ENCODE data around the gene EID1. TPM values are rescaled to one million over a fixed set of nuclear protein-coding genes. Genes with fewer than 3 reads are reported as not detected.
"Not testable (repeated sequence)": the region's sequence is repeated elsewhere in the genome, so short reads cannot be mapped to it uniquely, and the experiment has no call there.

EID1 gene
- total and polyA plus RNA-seq, 2 experiments from 2014 or later: 218 to 228 TPM

DNA sequence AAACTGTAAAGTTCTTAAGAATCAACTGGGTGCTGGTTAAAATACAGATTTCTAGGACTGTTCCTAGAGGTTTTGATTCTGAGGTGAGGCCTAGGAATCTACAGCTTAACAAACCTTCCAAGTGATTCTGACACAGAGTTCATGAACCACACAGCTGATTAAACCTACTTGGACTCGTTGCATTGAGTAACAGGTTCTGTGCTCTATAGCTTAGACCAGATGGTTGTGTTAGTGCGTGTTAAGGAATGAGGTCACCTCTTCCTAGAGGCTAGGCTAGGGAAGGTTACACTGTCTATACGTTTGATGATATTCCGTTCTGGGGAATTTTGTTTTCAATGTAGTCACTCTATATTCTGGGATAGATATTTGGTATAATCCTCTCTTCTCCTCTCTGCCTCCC lies 21.9 kb downstream of the EID1 start:
- no peak for DNase-seq (ENCODE audit: low spot score)
- no peaks in the 10 kb centered on the region for H3K9me2 ChIP-seq (replicated peaks; ENCODE audit: insufficient read depth)
- H3K36me3 ChIP-seq (replicated peaks; ENCODE audit: insufficient read depth, low read depth): no peaks in the 10 kb centered on the region
- H3K27me3 ChIP-seq: no peaks in the 10 kb centered on the region
- no peak overlapping the region for H3K27ac ChIP-seq
- H3K4me3 ChIP-seq: no peak overlapping the region
- H4K20me1 ChIP-seq (ENCODE audit: insufficient read depth, poor library complexity, severe bottlenecking): no peaks in the 10 kb centered on the region
- H2AFZ ChIP-seq: no peak overlapping the region
- WGBS (ENCODE audit: low lambda C conversion rate, missing lambda C conversion rate): 95% methylated on average over 4 of the region's 4 CpGs
- H3K4me2 ChIP-seq: no peak overlapping the region
- H3K4me1 ChIP-seq (ENCODE audit: insufficient read depth): peaks cover 16% of the 10 kb centered on the region
- no peaks in the 10 kb centered on the region for H3K79me2 ChIP-seq
- TF ChIP-seq EZH2phosphoT487 (IDR thresholded peaks at IDR 0.05; ENCODE audit: low read depth, severe bottlenecking, unreplicated experiment) (no peak), EZH2 (IDR thresholded peaks at IDR 0.05; ENCODE audit: borderline replicate concordance) (no peak)
- TF ChIP-seq, protein P1, sequence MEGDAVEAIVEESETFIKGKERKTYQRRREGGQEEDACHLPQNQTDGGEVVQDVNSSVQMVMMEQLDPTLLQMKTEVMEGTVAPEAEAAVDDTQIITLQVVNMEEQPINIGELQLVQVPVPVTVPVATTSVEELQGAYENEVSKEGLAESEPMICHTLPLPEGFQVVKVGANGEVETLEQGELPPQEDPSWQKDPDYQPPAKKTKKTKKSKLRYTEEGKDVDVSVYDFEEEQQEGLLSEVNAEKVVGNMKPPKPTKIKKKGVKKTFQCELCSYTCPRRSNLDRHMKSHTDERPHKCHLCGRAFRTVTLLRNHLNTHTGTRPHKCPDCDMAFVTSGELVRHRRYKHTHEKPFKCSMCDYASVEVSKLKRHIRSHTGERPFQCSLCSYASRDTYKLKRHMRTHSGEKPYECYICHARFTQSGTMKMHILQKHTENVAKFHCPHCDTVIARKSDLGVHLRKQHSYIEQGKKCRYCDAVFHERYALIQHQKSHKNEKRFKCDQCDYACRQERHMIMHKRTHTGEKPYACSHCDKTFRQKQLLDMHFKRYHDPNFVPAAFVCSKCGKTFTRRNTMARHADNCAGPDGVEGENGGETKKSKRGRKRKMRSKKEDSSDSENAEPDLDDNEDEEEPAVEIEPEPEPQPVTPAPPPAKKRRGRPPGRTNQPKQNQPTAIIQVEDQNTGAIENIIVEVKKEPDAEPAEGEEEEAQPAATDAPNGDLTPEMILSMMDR (IDR thresholded peaks at IDR 0.05; ENCODE audit: poor library complexity): no peak
- no peaks in the 10 kb centered on the region for H3K9me3 ChIP-seq (ENCODE audit: low read depth)

DNA sequence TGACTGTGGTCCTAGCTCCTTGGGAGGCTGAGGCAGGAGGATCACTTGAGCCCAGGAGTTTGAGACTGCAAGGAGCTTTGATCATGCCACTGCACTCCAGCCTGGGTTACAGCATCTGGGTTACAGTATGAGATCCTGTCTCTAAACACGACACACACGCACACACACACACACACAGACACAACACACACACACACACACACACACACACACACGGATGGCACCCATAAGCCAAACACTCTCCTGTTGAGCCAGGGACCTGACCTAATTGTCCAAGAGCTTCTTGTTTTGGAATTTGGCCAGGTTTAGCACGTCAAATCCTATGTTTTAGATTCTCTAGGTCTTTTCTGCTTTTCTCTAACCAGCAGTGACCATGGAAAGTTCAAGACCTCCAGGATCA lies 26.8 kb downstream of the EID1 start:
- DNase-seq (ENCODE audit: low spot score): no peak
- no peak overlapping the region for H3K4me2 ChIP-seq
- TF ChIP-seq EZH2 (IDR thresholded peaks at IDR 0.05; ENCODE audit: borderline replicate concordance) (no peak), EZH2phosphoT487 (IDR thresholded peaks at IDR 0.05; ENCODE audit: low read depth, severe bottlenecking, unreplicated experiment) (no peak)
- TF ChIP-seq, protein P1 (IDR thresholded peaks at IDR 0.05; ENCODE audit: poor library complexity): no peak
- H3K4me1 ChIP-seq (ENCODE audit: insufficient read depth): no peaks in the 10 kb centered on the region
- H3K4me3 ChIP-seq: no peak overlapping the region
- no peaks in the 10 kb centered on the region for H3K9me3 ChIP-seq (ENCODE audit: low read depth)
- H3K36me3 ChIP-seq (replicated peaks; ENCODE audit: insufficient read depth, low read depth): no peaks in the 10 kb centered on the region
- no peaks in the 10 kb centered on the region for H3K79me2 ChIP-seq
- H3K27ac ChIP-seq: no peak overlapping the region
- H2AFZ ChIP-seq: no peak overlapping the region
- H3K27me3 ChIP-seq: no peaks in the 10 kb centered on the region
- H4K20me1 ChIP-seq (ENCODE audit: insufficient read depth, poor library complexity, severe bottlenecking): no peaks in the 10 kb centered on the region
- H3K9me2 ChIP-seq (replicated peaks; ENCODE audit: insufficient read depth): no peaks in the 10 kb centered on the region
- 97% methylated on average over 4 of the region's 4 CpGs for WGBS (ENCODE audit: low lambda C conversion rate, missing lambda C conversion rate)

DNA sequence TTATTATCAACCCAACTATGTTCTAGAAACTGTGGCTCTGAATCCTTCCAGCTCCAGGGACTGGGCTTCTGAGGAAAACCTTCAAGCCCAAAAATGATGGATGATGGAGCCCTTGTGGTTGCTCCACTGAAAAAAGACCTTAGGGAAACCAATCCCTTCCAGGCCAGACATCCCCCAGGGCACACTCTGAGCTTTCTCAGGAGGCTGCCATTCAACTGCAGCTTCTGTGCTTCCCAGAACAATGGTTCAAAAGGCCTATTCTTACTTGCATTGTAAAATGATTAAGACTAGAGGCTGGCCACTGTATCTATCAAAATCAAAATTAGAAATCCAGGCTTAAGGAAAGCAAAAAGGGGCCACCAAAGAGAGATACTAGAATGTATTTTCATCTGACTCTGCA lies 27.3 kb downstream of the EID1 start:
- no peak overlapping the region for H3K4me3 ChIP-seq
- H3K27me3 ChIP-seq: no peaks in the 10 kb centered on the region
- H3K36me3 ChIP-seq (replicated peaks; ENCODE audit: insufficient read depth, low read depth): no peaks in the 10 kb centered on the region
- no peak overlapping the region for H3K4me2 ChIP-seq
- no peak overlapping the region for H2AFZ ChIP-seq
- H3K4me1 ChIP-seq (ENCODE audit: insufficient read depth): no peaks in the 10 kb centered on the region
- no peak overlapping the region for H3K27ac ChIP-seq
- H3K9me3 ChIP-seq (ENCODE audit: low read depth): no peaks in the 10 kb centered on the region
- no peaks in the 10 kb centered on the region for H4K20me1 ChIP-seq (ENCODE audit: insufficient read depth, poor library complexity, severe bottlenecking)
- no peaks in the 10 kb centered on the region for H3K9me2 ChIP-seq (replicated peaks; ENCODE audit: insufficient read depth)
- no peak for DNase-seq (ENCODE audit: low spot score)
- no peaks in the 10 kb centered on the region for H3K79me2 ChIP-seq
- TF ChIP-seq, protein P1 (IDR thresholded peaks at IDR 0.05; ENCODE audit: poor library complexity): no peak
- no peak for TF ChIP-seq EZH2phosphoT487 (IDR thresholded peaks at IDR 0.05; ENCODE audit: low read depth, severe bottlenecking, unreplicated experiment)
- TF ChIP-seq EZH2 (IDR thresholded peaks at IDR 0.05; ENCODE audit: borderline replicate concordance): no peak

DNA sequence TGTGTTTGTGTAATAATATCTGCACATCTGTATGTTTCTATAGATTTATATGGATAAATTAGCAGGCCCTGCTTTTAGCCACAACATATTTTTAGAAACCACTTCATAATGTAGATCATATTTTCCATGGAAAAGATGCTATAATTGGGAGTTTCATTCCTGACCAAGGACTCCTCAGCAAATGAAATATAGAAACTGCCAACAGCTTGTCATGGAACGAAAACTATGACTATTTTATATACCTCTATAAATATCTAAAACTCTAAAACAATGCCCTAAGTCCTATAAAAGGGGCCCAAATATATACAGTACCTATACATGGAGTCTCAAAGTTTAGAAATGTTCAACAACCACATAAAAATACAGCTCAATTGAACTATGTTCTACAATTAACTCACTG lies 27.9 kb downstream of the EID1 start:
- Histone ChIP-seq H4K20me1 (ENCODE audit: insufficient read depth, poor library complexity, severe bottlenecking) (no peaks in the 10 kb centered on the region), H3K27ac (no peak overlapping the region), H3K9me2 (replicated peaks; ENCODE audit: insufficient read depth) (no peaks in the 10 kb centered on the region), H3K79me2 (no peaks in the 10 kb centered on the region), H3K9me3 (ENCODE audit: low read depth) (no peaks in the 10 kb centered on the region), H3K4me3 (no peak overlapping the region), H2AFZ (no peak overlapping the region), H3K4me1 (ENCODE audit: insufficient read depth) (no peaks in the 10 kb centered on the region), H3K36me3 (replicated peaks; ENCODE audit: insufficient read depth, low read depth) (no peaks in the 10 kb centered on the region), H3K27me3 (no peaks in the 10 kb centered on the region), H3K4me2 (no peak overlapping the region)
- TF ChIP-seq EZH2phosphoT487 (IDR thresholded peaks at IDR 0.05; ENCODE audit: low read depth, severe bottlenecking, unreplicated experiment) (no peak), EZH2 (IDR thresholded peaks at IDR 0.05; ENCODE audit: borderline replicate concordance) (no peak)
- TF ChIP-seq, protein P1 (IDR thresholded peaks at IDR 0.05; ENCODE audit: poor library complexity): no peak
- DNase-seq (ENCODE audit: low spot score): no peak
- WGBS (ENCODE audit: low lambda C conversion rate, missing lambda C conversion rate): 71% methylated on average over 1 of the region's 1 CpG

DNA sequence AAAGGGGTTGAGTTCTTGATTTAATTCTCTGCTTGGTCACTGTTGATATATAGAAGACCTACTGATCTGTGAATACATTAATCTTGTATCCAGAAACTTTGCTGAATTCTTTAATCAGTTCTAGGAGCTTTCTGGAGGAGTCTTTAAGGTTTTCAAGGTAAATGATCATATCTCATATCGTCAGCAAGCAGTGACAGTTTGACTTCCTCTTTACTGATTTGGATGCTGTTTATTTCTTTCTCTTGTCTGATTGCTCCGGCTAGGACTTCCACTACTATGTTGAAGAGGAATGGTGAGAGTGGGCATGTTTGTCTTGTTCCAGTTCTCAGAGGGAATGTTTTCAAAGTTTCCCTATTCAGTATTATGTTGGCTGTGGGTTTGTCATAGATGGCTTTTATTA lies 31.4 kb downstream of the EID1 start:
- not testable (repeated sequence) for H3K9me3 ChIP-seq (ENCODE audit: low read depth); H3K36me3 ChIP-seq (replicated peaks; ENCODE audit: insufficient read depth, low read depth)
- WGBS (ENCODE audit: low lambda C conversion rate, missing lambda C conversion rate): 82% methylated on average over 2 of the region's 2 CpGs

More for the DNA sequence above, 31.4 kb downstream of the EID1 start:
- DNase-seq (ENCODE audit: low spot score); H3K27me3 ChIP-seq; H3K27ac ChIP-seq; H3K4me1 ChIP-seq (ENCODE audit: insufficient read depth); H3K4me2 ChIP-seq; H3K79me2 ChIP-seq; H2AFZ ChIP-seq; H3K9me2 ChIP-seq (replicated peaks; ENCODE audit: insufficient read depth); H4K20me1 ChIP-seq (ENCODE audit: insufficient read depth, poor library complexity, severe bottlenecking); H3K4me3 ChIP-seq: not testable (repeated sequence)
